Measurements from ENCODE around the gene PLXDC1.
"Not testable (repeated sequence)": the region's sequence is repeated elsewhere in the genome, so short reads cannot be mapped to it uniquely, and the experiment has no call there.

PLXDC1 gene

DNA sequence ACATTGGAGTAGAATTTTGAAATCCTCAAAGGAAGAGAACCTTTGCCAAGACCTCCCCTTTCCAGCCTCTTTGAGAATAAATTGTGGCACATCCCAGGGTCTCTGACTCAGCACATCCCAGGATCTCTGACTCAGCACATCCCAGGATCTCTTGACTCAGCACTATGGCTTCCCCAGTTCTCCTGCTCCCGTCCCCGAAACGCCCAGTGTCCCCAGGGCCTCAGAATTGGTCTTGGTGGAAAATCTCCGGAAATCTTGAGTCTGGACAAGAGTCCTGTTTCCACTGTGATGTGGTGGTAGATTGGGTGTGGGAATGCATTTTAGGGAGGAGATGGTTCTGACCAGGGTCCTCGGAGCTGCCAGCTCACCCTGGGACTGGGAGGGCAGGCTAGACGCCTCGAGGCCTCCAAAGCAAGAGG lies 19.2 kb downstream of the PLXDC1 start:
- no peak overlapping the region for H3K4me3 ChIP-seq (ENCODE audit: low read length)
- H3K36me3 ChIP-seq (ENCODE audit: control insufficient read depth, insufficient read depth, low read length) = no peaks in the 10 kb centered on the region
- H3K9me3 ChIP-seq (ENCODE audit: control insufficient read depth, low read length) = no peaks in the 10 kb centered on the region
- no peaks in the 10 kb centered on the region for H3K27me3 ChIP-seq (ENCODE audit: control insufficient read depth, insufficient read depth, low read length)
- no peaks in the 10 kb centered on the region for H3K4me1 ChIP-seq (ENCODE audit: control insufficient read depth, insufficient read depth, low read length)
- no peak overlapping the region for H3K9ac ChIP-seq (ENCODE audit: low read length)

DNA sequence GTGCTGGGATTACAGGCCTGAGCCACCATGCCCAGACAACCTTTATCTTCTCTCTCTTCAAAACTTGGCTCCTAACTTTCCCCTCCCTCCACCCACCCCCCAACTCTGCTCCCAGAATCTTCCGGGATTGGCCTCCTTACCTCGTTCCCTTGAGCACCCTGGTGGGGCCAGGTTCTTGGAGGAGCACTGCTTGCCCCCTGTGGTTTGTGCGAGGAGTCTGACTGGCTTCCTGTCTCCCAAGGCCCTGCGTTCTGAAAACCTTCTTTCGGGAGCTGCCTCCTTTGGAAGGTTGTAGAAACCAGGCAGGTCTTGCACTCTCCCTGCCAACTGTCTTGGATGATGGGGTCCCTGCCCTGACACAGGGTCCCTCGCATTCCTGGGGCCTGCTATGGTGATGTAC lies 19.8 kb downstream of the PLXDC1 start:
- no peaks in the 10 kb centered on the region for H3K27me3 ChIP-seq (ENCODE audit: control insufficient read depth, insufficient read depth, low read length)
- no peaks in the 10 kb centered on the region for H3K36me3 ChIP-seq (ENCODE audit: control insufficient read depth, insufficient read depth, low read length)
- H3K4me3 ChIP-seq (ENCODE audit: low read length) = no peak overlapping the region
- no peaks in the 10 kb centered on the region for H3K9me3 ChIP-seq (ENCODE audit: control insufficient read depth, low read length)
- no peaks in the 10 kb centered on the region for H3K4me1 ChIP-seq (ENCODE audit: control insufficient read depth, insufficient read depth, low read length)
- no peak overlapping the region for H3K9ac ChIP-seq (ENCODE audit: low read length)

DNA sequence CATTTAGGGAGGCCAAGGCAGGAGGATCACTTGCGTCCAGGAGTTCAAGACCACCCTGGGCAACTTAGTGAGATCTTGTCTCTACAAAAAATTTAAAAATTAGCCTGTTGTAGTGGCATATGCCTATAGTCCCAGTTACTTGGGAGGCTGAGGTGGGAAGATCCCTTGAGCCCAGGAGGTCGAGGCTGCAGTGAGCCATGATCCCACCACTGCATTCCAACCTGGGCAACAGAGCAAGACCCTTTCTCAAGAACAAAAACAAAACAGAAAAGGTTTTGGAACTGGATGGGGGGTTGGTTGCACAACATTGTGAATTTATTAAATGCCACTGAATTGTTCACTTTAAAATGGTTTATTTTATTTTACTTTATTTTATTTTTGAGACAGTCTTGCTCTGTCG lies 21.2 kb downstream of the PLXDC1 start:
- Histone ChIP-seq H3K9me3 (ENCODE audit: control insufficient read depth, low read length) (no peaks in the 10 kb centered on the region), H3K4me3 (ENCODE audit: low read length) (no peak overlapping the region), H3K4me1 (ENCODE audit: control insufficient read depth, insufficient read depth, low read length) (no peaks in the 10 kb centered on the region), H3K36me3 (ENCODE audit: control insufficient read depth, insufficient read depth, low read length) (no peaks in the 10 kb centered on the region), H3K27me3 (ENCODE audit: control insufficient read depth, insufficient read depth, low read length) (no peaks in the 10 kb centered on the region), H3K9ac (ENCODE audit: low read length) (no peak overlapping the region)

DNA sequence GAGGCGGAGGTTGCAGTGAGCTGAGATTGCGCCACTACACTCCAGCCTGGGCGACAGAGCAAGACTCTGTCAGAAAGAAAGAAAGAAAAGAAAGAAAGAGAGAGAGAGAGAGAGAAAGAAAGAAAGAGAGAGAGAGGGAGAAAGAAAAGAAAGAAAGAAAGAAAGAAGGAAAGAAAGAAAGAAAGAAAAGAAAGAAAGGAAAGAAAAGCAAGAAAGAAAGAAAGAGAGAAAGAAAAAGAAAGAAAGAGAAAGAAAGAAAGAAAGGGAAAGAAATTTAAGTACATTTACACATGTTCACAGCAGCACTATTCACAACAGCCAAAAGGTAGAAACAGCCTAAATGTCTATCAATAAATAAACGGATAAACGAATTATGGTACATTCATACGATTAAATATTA lies 21.9 kb downstream of the PLXDC1 start:
- not testable (repeated sequence) for H3K27me3 ChIP-seq (ENCODE audit: control insufficient read depth, insufficient read depth, low read length); H3K4me3 ChIP-seq (ENCODE audit: low read length); H3K9me3 ChIP-seq (ENCODE audit: control insufficient read depth, low read length); H3K4me1 ChIP-seq (ENCODE audit: control insufficient read depth, insufficient read depth, low read length); H3K9ac ChIP-seq (ENCODE audit: low read length); H3K36me3 ChIP-seq (ENCODE audit: control insufficient read depth, insufficient read depth, low read length)

DNA sequence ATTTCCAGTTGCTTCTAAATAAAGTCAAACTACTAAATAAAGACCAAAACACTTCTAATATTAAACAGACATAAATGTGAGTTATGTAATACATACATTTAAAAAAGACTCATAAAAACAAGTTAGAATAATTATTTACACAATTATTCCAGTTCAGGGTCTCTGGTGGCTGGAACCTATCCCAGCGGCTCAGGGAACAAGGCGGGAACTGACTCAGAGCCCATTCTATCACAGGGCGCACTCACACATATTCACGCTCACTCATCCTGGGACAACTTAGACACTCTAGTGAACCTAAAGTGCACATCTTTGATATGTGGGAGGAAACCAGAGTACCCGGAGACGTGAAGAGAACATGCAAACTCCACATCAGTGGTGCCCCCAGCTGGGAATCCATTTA lies 25.0 kb downstream of the PLXDC1 start:
- Histone ChIP-seq H3K27me3 (ENCODE audit: control insufficient read depth, insufficient read depth, low read length) (no peaks in the 10 kb centered on the region), H3K4me1 (ENCODE audit: control insufficient read depth, insufficient read depth, low read length) (no peaks in the 10 kb centered on the region), H3K36me3 (ENCODE audit: control insufficient read depth, insufficient read depth, low read length) (no peaks in the 10 kb centered on the region), H3K9ac (ENCODE audit: low read length) (no peak overlapping the region), H3K9me3 (ENCODE audit: control insufficient read depth, low read length) (no peaks in the 10 kb centered on the region), H3K4me3 (ENCODE audit: low read length) (no peak overlapping the region)

DNA sequence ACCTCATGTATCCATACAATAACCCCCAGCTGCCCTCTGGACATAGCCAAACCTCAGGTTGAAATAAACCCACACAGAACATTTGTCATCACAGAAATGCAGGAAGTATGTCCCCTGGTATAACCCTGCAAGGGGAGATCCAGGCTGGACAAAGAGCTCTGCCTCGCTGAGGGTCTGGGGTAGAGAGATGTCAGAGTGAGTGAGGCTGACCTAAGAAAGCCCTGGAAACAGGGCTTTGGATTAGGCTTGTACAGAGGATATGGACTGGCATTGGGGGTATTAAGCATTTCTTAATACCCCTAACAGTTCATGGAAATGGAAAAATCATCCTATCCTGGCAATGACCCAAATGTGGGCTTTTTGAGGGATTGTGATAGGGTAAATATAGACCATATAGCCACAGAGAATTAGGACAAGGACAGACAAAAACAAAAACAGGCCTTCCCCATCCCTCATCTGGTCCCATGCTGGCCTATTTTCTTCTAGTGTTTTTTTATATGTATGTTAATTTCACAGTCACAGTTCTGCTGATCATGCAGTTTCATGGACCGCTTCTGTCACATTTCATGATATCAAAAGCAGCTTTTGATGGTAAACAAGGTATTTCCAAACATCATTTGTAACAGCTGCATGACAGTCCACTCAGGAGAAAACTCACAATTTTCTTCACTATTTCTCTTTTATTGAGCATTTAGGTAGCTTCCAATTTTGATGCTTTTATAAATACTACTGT lies 26.1 kb downstream of the PLXDC1 start:
- no peaks in the 10 kb centered on the region for H3K36me3 ChIP-seq (ENCODE audit: control insufficient read depth, insufficient read depth, low read length)
- H3K4me1 ChIP-seq (ENCODE audit: control insufficient read depth, insufficient read depth, low read length) = no peaks in the 10 kb centered on the region
- no peaks in the 10 kb centered on the region for H3K27me3 ChIP-seq (ENCODE audit: control insufficient read depth, insufficient read depth, low read length)
- no peak overlapping the region for H3K4me3 ChIP-seq (ENCODE audit: low read length)
- no peak overlapping the region for H3K9ac ChIP-seq (ENCODE audit: low read length)
- H3K9me3 ChIP-seq (ENCODE audit: control insufficient read depth, low read length) = no peaks in the 10 kb centered on the region

DNA sequence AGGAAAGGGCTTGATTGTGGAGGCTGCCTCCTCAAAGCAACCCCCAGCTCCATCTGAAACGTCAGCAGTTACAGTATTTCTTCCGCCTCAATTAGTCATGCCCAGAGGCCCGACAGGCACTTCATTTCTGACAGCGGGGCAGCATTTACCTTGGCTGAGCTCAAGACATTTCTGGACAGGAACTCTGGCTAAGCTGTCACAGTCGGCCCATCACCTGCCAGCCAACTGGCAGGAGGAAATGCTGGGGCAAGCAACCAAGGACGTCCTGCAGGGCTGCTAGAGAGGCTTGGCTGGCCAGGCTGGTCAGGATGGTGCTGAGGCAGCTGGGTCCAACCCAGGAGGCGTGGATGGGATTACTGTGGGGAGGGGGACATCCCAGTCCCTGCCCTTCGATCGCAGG lies 27.8 kb downstream of the PLXDC1 start:
- no peak overlapping the region for H3K4me3 ChIP-seq (ENCODE audit: low read length)
- no peaks in the 10 kb centered on the region for H3K36me3 ChIP-seq (ENCODE audit: control insufficient read depth, insufficient read depth, low read length)
- no peaks in the 10 kb centered on the region for H3K4me1 ChIP-seq (ENCODE audit: control insufficient read depth, insufficient read depth, low read length)
- no peak overlapping the region for H3K9ac ChIP-seq (ENCODE audit: low read length)
- H3K27me3 ChIP-seq (ENCODE audit: control insufficient read depth, insufficient read depth, low read length) = no peaks in the 10 kb centered on the region
- H3K9me3 ChIP-seq (ENCODE audit: control insufficient read depth, low read length) = no peaks in the 10 kb centered on the region

DNA sequence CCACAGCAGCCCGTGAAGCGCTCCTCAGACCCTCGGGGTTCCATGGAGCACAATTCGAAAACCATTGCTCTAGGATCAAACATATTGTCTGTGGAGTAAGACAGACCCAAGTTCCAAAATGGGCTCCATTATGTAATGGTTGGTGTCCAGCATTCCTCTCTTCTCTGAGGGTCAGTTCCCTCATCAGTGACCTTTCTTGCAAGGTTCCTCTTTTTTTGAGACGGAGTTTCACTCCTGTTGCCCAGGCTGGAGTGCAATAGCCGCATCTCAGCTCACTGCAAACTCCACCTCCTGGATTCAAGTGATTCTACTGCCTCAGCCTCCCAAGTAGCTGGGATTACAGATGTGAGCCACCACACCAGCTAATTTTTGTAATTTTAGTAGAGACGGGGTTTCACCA lies 28.4 kb downstream of the PLXDC1 start:
- no peaks in the 10 kb centered on the region for H3K4me1 ChIP-seq (ENCODE audit: control insufficient read depth, insufficient read depth, low read length)
- no peaks in the 10 kb centered on the region for H3K27me3 ChIP-seq (ENCODE audit: control insufficient read depth, insufficient read depth, low read length)
- H3K36me3 ChIP-seq (ENCODE audit: control insufficient read depth, insufficient read depth, low read length) = no peaks in the 10 kb centered on the region
- H3K4me3 ChIP-seq (ENCODE audit: low read length) = no peak overlapping the region
- H3K9me3 ChIP-seq (ENCODE audit: control insufficient read depth, low read length) = no peaks in the 10 kb centered on the region
- no peak overlapping the region for H3K9ac ChIP-seq (ENCODE audit: low read length)

DNA sequence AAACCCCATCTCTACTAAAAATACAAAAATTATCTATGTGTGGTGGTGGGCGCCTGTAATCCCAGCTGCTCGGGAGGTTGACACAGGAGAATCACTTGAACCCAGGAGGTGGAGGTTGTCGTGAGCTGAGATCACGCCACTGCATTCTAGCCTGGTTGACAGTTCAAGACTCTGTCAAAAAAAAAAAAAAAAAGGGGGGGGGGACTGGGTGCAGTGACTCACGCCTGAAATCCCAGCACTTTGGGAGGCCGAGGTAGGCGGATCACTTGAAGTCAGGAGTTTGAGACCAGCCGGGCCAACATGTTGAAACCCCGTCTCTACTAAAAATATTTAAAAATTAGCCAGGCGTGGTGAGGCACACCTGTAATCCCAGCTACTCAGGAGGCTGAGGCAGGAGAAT lies 29.5 kb downstream of the PLXDC1 start:
- not testable (repeated sequence) for H3K27me3 ChIP-seq (ENCODE audit: control insufficient read depth, insufficient read depth, low read length); H3K36me3 ChIP-seq (ENCODE audit: control insufficient read depth, insufficient read depth, low read length); H3K9me3 ChIP-seq (ENCODE audit: control insufficient read depth, low read length); H3K4me3 ChIP-seq (ENCODE audit: low read length); H3K4me1 ChIP-seq (ENCODE audit: control insufficient read depth, insufficient read depth, low read length); H3K9ac ChIP-seq (ENCODE audit: low read length)

DNA sequence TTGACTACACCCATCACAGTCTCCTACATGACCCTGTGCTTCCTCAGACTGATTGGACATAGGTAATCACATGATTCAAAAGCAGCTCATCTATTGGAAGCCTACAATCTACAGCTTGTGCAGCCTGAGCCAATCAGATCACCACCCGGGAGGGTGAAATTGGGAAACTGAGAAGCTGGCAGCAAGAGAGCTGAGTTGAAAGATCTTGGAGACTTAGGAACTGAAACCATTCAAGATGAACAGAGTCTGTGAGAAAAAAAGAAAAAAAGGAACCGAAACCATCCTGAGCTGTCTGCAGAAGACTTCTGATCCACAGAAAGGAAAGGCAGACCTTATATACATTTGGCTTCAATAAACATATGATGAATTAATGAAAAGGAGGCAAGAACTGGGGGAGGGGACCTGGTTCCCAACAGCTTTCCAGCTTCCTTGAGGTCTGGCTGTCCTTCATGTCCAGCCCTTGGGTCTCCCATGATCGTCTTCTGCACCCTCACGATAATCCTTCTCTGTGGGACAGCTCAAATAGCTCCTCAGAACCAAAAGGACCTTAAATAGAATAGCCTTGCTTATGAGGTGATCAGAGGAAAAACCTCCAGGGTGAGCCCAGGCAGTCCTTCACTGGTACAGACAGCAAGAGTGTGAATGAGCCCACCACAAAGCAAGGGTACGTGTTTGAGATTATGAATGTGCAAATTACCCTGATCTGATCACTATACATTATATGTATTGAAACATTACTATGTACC lies 32.6 kb downstream of the PLXDC1 start:
- H3K4me3 ChIP-seq (ENCODE audit: low read length) = no peak overlapping the region
- no peaks in the 10 kb centered on the region for H3K27me3 ChIP-seq (ENCODE audit: control insufficient read depth, insufficient read depth, low read length)
- no peaks in the 10 kb centered on the region for H3K36me3 ChIP-seq (ENCODE audit: control insufficient read depth, insufficient read depth, low read length)
- H3K9ac ChIP-seq (ENCODE audit: low read length) = no peak overlapping the region
- no peaks in the 10 kb centered on the region for H3K9me3 ChIP-seq (ENCODE audit: control insufficient read depth, low read length)
- no peaks in the 10 kb centered on the region for H3K4me1 ChIP-seq (ENCODE audit: control insufficient read depth, insufficient read depth, low read length)

DNA sequence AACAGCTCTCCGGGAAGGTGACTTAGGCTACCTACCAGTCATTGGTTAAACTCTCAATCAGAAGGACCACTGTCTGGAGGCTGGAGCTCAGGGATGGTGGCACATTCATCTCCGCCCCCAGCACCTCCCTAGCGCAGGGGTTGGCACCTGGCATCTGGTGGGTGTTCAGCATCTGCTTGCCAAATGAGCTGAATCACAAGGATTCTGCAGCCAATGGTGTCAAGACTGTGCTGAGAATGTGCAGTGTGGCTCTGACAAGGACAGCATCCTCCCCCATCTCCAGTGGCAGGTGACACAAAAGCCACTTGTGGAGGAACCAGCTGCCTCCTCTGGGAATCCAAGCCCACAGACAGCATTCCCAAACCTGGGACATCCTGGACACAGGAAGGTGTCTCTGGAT lies 35.2 kb downstream of the PLXDC1 start:
- Histone ChIP-seq H3K27me3 (ENCODE audit: control insufficient read depth, insufficient read depth, low read length) (no peaks in the 10 kb centered on the region), H3K9me3 (ENCODE audit: control insufficient read depth, low read length) (no peaks in the 10 kb centered on the region), H3K4me1 (ENCODE audit: control insufficient read depth, insufficient read depth, low read length) (peaks cover under 1% of the 10 kb centered on the region), H3K9ac (ENCODE audit: low read length) (no peak overlapping the region), H3K36me3 (ENCODE audit: control insufficient read depth, insufficient read depth, low read length) (no peaks in the 10 kb centered on the region), H3K4me3 (ENCODE audit: low read length) (no peak overlapping the region)

DNA sequence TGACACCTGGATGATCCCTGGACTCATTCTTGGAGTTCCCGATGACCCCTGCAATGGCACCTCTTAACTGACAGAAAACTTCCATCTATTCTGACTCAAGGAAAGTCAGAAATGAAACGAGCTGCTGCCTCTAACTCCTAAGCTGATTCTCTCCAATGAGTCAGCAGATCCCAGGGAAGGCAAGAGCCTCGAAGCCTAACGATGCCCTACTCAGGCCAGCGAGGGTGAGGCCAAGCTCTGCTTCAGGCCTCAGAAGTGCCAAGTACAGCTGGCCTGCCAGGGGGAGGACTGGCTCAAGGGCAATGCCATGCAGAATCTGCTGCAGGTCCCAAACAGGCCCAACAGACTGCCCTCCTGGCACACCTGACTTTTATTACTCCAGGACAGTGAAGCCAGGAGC lies 36.3 kb downstream of the PLXDC1 start:
- Histone ChIP-seq H3K36me3 (ENCODE audit: control insufficient read depth, insufficient read depth, low read length) (no peaks in the 10 kb centered on the region), H3K9ac (ENCODE audit: low read length) (no peak overlapping the region), H3K4me1 (ENCODE audit: control insufficient read depth, insufficient read depth, low read length) (peaks cover 11% of the 10 kb centered on the region), H3K27me3 (ENCODE audit: control insufficient read depth, insufficient read depth, low read length) (no peaks in the 10 kb centered on the region), H3K4me3 (ENCODE audit: low read length) (no peak overlapping the region), H3K9me3 (ENCODE audit: control insufficient read depth, low read length) (no peaks in the 10 kb centered on the region)
